GM21526 (cell line): ENCODE data around the gene GZMA.
"Not testable (repeated sequence)": the region's sequence is repeated elsewhere in the genome, so short reads cannot be mapped to it uniquely, and the experiment has no call there.

Experiments
- ATAC-seq: cut with Tn5 transposase; IDR thresholded peaks from one replicate; pipeline ENCODE4 v1.9.1; 2021; ENCODE audit warnings: moderate library complexity; ENCODE audit not compliant: unreplicated experiment, low FRiP score

GZMA gene

GRCh38 chr5:55105976-55106375, 3.5 kb downstream of the GZMA start:
- not testable (repeated sequence) for ATAC-seq

GRCh38 chr5:55108661-55109060, 6.2 kb downstream of the GZMA start:
- no peak for ATAC-seq

- ATAC-seq = no peak
Observed at GRCh38 chr5:55110217-55110616, 7.8 kb downstream of the GZMA start.

GRCh38 chr5:55113327-55113726, 10.9 kb downstream of the GZMA start:
- no peak for ATAC-seq

GRCh38 chr5:55114061-55114460, 11.6 kb downstream of the GZMA start:
- no peak for ATAC-seq

- ATAC-seq = no peak
Observed at GRCh38 chr5:55123365-55123764, 20.9 kb downstream of the GZMA start.

- ATAC-seq = no peak
Observed at GRCh38 chr5:55134053-55134722, 31.7 kb downstream of the GZMA start.

- no peak for ATAC-seq
Observed at GRCh38 chr5:55136521-55136920, 34.1 kb downstream of the GZMA start.

- ATAC-seq = no peak
Observed at GRCh38 chr5:55140908-55141665, 38.6 kb downstream of the GZMA start.

- no peak for ATAC-seq
Observed at GRCh38 chr5:55141945-55142690, 39.7 kb downstream of the GZMA start.

GRCh38 chr5:55143624-55144023, 41.2 kb downstream of the GZMA start:
- no peak for ATAC-seq

GRCh38 chr5:55146080-55146479, 43.6 kb downstream of the GZMA start:
- ATAC-seq = no peak

- peak; percentile 80 for ATAC-seq
Observed at GRCh38 chr5:55146543-55147151, 44.2 kb downstream of the GZMA start.

- no peak for ATAC-seq
Observed at GRCh38 chr5:55149308-55149795, 46.9 kb downstream of the GZMA start.

- no peak for ATAC-seq
Observed at GRCh38 chr5:55151923-55152842, 49.7 kb downstream of the GZMA start.

GRCh38 chr5:55154873-55155272, 52.4 kb downstream of the GZMA start:
- ATAC-seq = no peak
